HEK293 (cell line): Measurements from ENCODE around the gene OLFM2.

Source experiments
- GLIS1 ChIP-seq: fragments of 450-650 bp; formaldehyde crosslinking; IDR thresholded peaks from 2 replicates; pipeline ENCODE4 v1.5.1; 2016; ENCODE audit warnings: missing biosample characterization, missing genetic modification characterization
- HIC1 ChIP-seq: fragments of 450-650 bp; formaldehyde crosslinking; IDR thresholded peaks from 2 replicates; pipeline ENCODE4 v1.5.1; 2016; ENCODE audit warnings: missing biosample characterization, missing genetic modification characterization
- KLF7 ChIP-seq: fragments of 450-650 bp; formaldehyde crosslinking; IDR thresholded peaks from 2 replicates; pipeline ENCODE4 v1.5.1; 2016; ENCODE audit warnings: missing biosample characterization, missing genetic modification characterization, borderline replicate concordance
- SALL2 ChIP-seq: fragments of 450-650 bp; formaldehyde crosslinking; IDR thresholded peaks from 2 replicates; pipeline ENCODE4 v1.5.0; 2017; ENCODE audit warnings: missing biosample characterization, mild to moderate bottlenecking, missing genetic modification characterization, borderline replicate concordance
- SP3 ChIP-seq: fragments of 450-650 bp; formaldehyde crosslinking; IDR thresholded peaks from 2 replicates; pipeline ENCODE4 v1.5.1; 2016; ENCODE audit warnings: missing biosample characterization, missing genetic modification characterization
- SP7 ChIP-seq: fragments of 450-650 bp; formaldehyde crosslinking; IDR thresholded peaks from 2 replicates; pipeline ENCODE4 v1.5.1; 2016; ENCODE audit warnings: missing biosample characterization, missing genetic modification characterization
- ZBTB10 ChIP-seq: fragments of 450-650 bp; formaldehyde crosslinking; IDR thresholded peaks from 2 replicates; pipeline ENCODE4 v1.5.1; 2016; ENCODE audit warnings: missing biosample characterization, missing genetic modification characterization
- ZFHX2 ChIP-seq: fragments of 450-650 bp; formaldehyde crosslinking; conservative IDR thresholded peaks from 2 replicates; pipeline ENCODE4 v1.5.1; 2016; ENCODE audit warnings: missing biosample characterization, missing genetic modification characterization
- ZNF140 ChIP-seq: fragments of 450-650 bp; formaldehyde crosslinking; IDR thresholded peaks from 2 replicates; pipeline ENCODE4 v1.5.1; 2016; ENCODE audit warnings: missing biosample characterization, missing genetic modification characterization
- ZNF174 ChIP-seq: fragments of 450-650 bp; formaldehyde crosslinking; IDR thresholded peaks from 2 replicates; pipeline ENCODE4 v1.5.0; 2017; ENCODE audit warnings: missing biosample characterization, mild to moderate bottlenecking, missing genetic modification characterization
- ZNF184 ChIP-seq: fragments of 450-650 bp; IDR thresholded peaks from 2 replicates; pipeline ENCODE4 v1.5.1; 2018; ENCODE audit warnings: missing biosample characterization, mild to moderate bottlenecking, missing genetic modification characterization
- ZNF2 ChIP-seq: fragments of 450-650 bp; formaldehyde crosslinking; IDR thresholded peaks from 2 replicates; pipeline ENCODE4 v1.5.1; 2016; ENCODE audit warnings: missing biosample characterization, missing genetic modification characterization
- ZNF266 ChIP-seq: fragments of 450-650 bp; formaldehyde crosslinking; IDR thresholded peaks from 2 replicates; pipeline ENCODE4 v1.5.1; 2016; ENCODE audit warnings: missing biosample characterization, missing genetic modification characterization, low read depth
- ZNF324 ChIP-seq: fragments of 450-650 bp; formaldehyde crosslinking; IDR thresholded peaks from 2 replicates; pipeline ENCODE4 v1.5.1; 2016; ENCODE audit warnings: missing biosample characterization, missing genetic modification characterization
- ZNF362 ChIP-seq: fragments of 450-650 bp; formaldehyde crosslinking; IDR thresholded peaks from 2 replicates; pipeline ENCODE4 v1.5.1; 2016; ENCODE audit warnings: missing biosample characterization, missing genetic modification characterization
- ZNF394 ChIP-seq: fragments of 450-650 bp; formaldehyde crosslinking; IDR thresholded peaks from 2 replicates; pipeline ENCODE4 v1.5.1; 2016; ENCODE audit warnings: missing biosample characterization, missing genetic modification characterization, mild to moderate bottlenecking, moderate library complexity, borderline replicate concordance
- ZNF433 ChIP-seq: fragments of 450-650 bp; formaldehyde crosslinking; IDR thresholded peaks from 2 replicates; pipeline ENCODE4 v1.5.1; 2016; ENCODE audit warnings: missing biosample characterization, missing genetic modification characterization, low read depth
- ZNF449 ChIP-seq: fragments of 450-650 bp; formaldehyde crosslinking; IDR thresholded peaks from 2 replicates; pipeline ENCODE4 v1.5.1; 2017; ENCODE audit warnings: missing biosample characterization, mild to moderate bottlenecking, missing genetic modification characterization, moderate library complexity
- ZNF585B ChIP-seq: fragments of 450-650 bp; formaldehyde crosslinking; IDR thresholded peaks from 2 replicates; pipeline ENCODE4 v1.5.1; 2016; ENCODE audit warnings: missing biosample characterization, missing genetic modification characterization
- ZNF692 ChIP-seq: fragments of 450-650 bp; formaldehyde crosslinking; IDR thresholded peaks from 2 replicates; pipeline ENCODE4 v1.5.1; 2016; ENCODE audit warnings: missing biosample characterization, missing genetic modification characterization
- ZSCAN23 ChIP-seq: fragments of 450-650 bp; formaldehyde crosslinking; IDR thresholded peaks from 2 replicates; pipeline ENCODE4 v1.5.1; 2016; ENCODE audit warnings: missing biosample characterization, missing genetic modification characterization
- ZSCAN4 ChIP-seq: fragments of 450-650 bp; formaldehyde crosslinking; IDR thresholded peaks from 2 replicates; pipeline ENCODE4 v1.5.1; 2017; ENCODE audit warnings: missing biosample characterization, missing genetic modification characterization

OLFM2 gene

GRCh38 chr19:9935506-9936325 is 599 bp downstream of the OLFM2 start (continued):
- no peak for TF ChIP-seq KLF7
- TF ChIP-seq ZNF692 (tag by site-specific recombination), result no peak
- TF ChIP-seq ZNF433 (tag by site-specific recombination), result no peak
- TF ChIP-seq ZNF585B (tag by site-specific recombination), result no peak
- no peak for TF ChIP-seq SALL2 (tag by site-specific recombination)
- peak; percentile 55; the same call in 1 of the 2 replicates for TF ChIP-seq HIC1
- TF ChIP-seq ZNF449 (tag by site-specific recombination), result no peak
- TF ChIP-seq ZFHX2 (tag by site-specific recombination), result 0 out of 2 replicates have a peak, but pooled peaks have one; percentile 6
- no peak for TF ChIP-seq ZNF394 (tag by site-specific recombination)
- no peak for TF ChIP-seq ZSCAN23 (tag by site-specific recombination)
- 0 out of 2 replicates have a peak, but pooled peaks have one; percentile 25 for TF ChIP-seq ZSCAN4
- TF ChIP-seq ZBTB10 (tag by site-specific recombination), result peak; percentile 75
- TF ChIP-seq GLIS1, result peak; percentile 36; the same call in 1 of the 2 replicates
- TF ChIP-seq ZNF2, result 0 out of 2 replicates have a peak, but pooled peaks have one; percentile 33
- TF ChIP-seq ZNF184 (tag by site-specific recombination), result no peak
- TF ChIP-seq ZNF362 (tag by site-specific recombination), result no peak
- TF ChIP-seq ZNF266 (tag by site-specific recombination), result no peak
- no peak for TF ChIP-seq ZNF174
- TF ChIP-seq ZNF324, result no peak
- TF ChIP-seq ZNF140 (tag by site-specific recombination), result no peak
- peak; percentile 25; the same call in 1 of the 2 replicates for TF ChIP-seq SP3 (tag by site-specific recombination)
- TF ChIP-seq SP7 (tag by site-specific recombination), result 0 out of 2 replicates have a peak, but pooled peaks have one; percentile 17
